Stimulated activated memory B cell treated with anti-CD40 and anti-IgM and Interleukin-4, amounts not matched to agents 10 μg/mL and 1 μg/mL and 100 μg/mL, for 72 hours (primary cell): ENCODE results near the gene DGKG.
A peak's percentile ranks its signal among the peaks of the same experiment; 100 is the strongest.

Experiments
- ATAC-seq: fragments of 150-1000 bp; cut with Tn5 transposase; 2 replicates; pipeline ENCODE4 v1.10.0; 2021
- H3K27ac Mint-ChIP-seq: one replicate; pipeline ENCODE4 v1.8.0; 2022; ENCODE audit warnings: mild to moderate bottlenecking, mixed read lengths
- H3K27me3 Mint-ChIP-seq: one replicate; pipeline ENCODE4 v1.8.0; 2022; ENCODE audit warnings: mixed read lengths
- H3K36me3 Mint-ChIP-seq: one replicate; pipeline ENCODE4 v1.8.0; 2022; ENCODE audit warnings: mixed read lengths
- H3K4me1 Mint-ChIP-seq: one replicate; pipeline ENCODE4 v1.8.0; 2022; ENCODE audit warnings: mixed read lengths
- H3K4me3 Mint-ChIP-seq: one replicate; pipeline ENCODE4 v1.8.0; 2022; ENCODE audit warnings: mild to moderate bottlenecking, moderate library complexity, mixed read lengths
- H3K9me3 Mint-ChIP-seq: one replicate; pipeline ENCODE4 v1.8.0; 2022; ENCODE audit warnings: mixed read lengths

The DGKG gene

GRCh38 chr3:186380622-186381380, 18.8 kb upstream of the DGKG start:
- no peak overlapping the region for H3K27ac Mint-ChIP-seq
- no peaks in the 10 kb centered on the region for H3K27me3 Mint-ChIP-seq
- H3K9me3 Mint-ChIP-seq = peaks cover 10% of the 10 kb centered on the region
- H3K4me3 Mint-ChIP-seq = no peak overlapping the region
- no peak for ATAC-seq
- peaks cover 8% of the 10 kb centered on the region for H3K36me3 Mint-ChIP-seq
- H3K4me1 Mint-ChIP-seq = peaks cover 31% of the 10 kb centered on the region

GRCh38 chr3:186375443-186375842, 13.4 kb upstream of the DGKG start:
- Mint-ChIP-seq H3K27ac (no peak overlapping the region), H3K27me3 (peaks cover 12% of the 10 kb centered on the region), H3K4me3 (no peak overlapping the region), H3K36me3 (peaks cover 8% of the 10 kb centered on the region), H3K9me3 (peaks cover 5% of the 10 kb centered on the region), H3K4me1 (no peaks in the 10 kb centered on the region)
- no peak for ATAC-seq

GRCh38 chr3:186374376-186374775, 12.3 kb upstream of the DGKG start:
- H3K27me3 Mint-ChIP-seq = peaks cover 12% of the 10 kb centered on the region
- H3K36me3 Mint-ChIP-seq = peaks cover 8% of the 10 kb centered on the region
- H3K4me3 Mint-ChIP-seq = no peak overlapping the region

GRCh38 chr3:186369217-186369616, 7.2 kb upstream of the DGKG start:
- Mint-ChIP-seq H3K9me3 (no peaks in the 10 kb centered on the region), H3K36me3 (no peaks in the 10 kb centered on the region), H3K4me3 (no peak overlapping the region), H3K27me3 (peaks cover 4% of the 10 kb centered on the region), H3K27ac (no peak overlapping the region), H3K4me1 (no peaks in the 10 kb centered on the region)
- ATAC-seq = no peak

More at GRCh38 chr3:186374376-186374775, 12.3 kb upstream of the DGKG start:
- ATAC-seq = no peak
- Mint-ChIP-seq H3K4me1 (no peaks in the 10 kb centered on the region), H3K27ac (no peak overlapping the region), H3K9me3 (peaks cover 5% of the 10 kb centered on the region)

GRCh38 chr3:186368717-186369116, 6.7 kb upstream of the DGKG start:
- Mint-ChIP-seq H3K4me3 (no peak overlapping the region), H3K36me3 (no peaks in the 10 kb centered on the region), H3K4me1 (peaks cover under 1% of the 10 kb centered on the region), H3K9me3 (no peaks in the 10 kb centered on the region), H3K27ac (no peak overlapping the region), H3K27me3 (no peaks in the 10 kb centered on the region)
- ATAC-seq = no peak

GRCh38 chr3:186368176-186368575, 6.1 kb upstream of the DGKG start:
- no peak for ATAC-seq
- Mint-ChIP-seq H3K36me3 (no peaks in the 10 kb centered on the region), H3K4me3 (no peak overlapping the region), H3K9me3 (no peaks in the 10 kb centered on the region), H3K4me1 (peaks cover 6% of the 10 kb centered on the region), H3K27me3 (no peaks in the 10 kb centered on the region), H3K27ac (no peak overlapping the region)

- no peaks in the 10 kb centered on the region for H3K9me3 Mint-ChIP-seq
- H3K4me1 Mint-ChIP-seq = peaks cover 7% of the 10 kb centered on the region
- ATAC-seq = no peak
- H3K4me3 Mint-ChIP-seq = no peak overlapping the region
- no peaks in the 10 kb centered on the region for H3K27me3 Mint-ChIP-seq
- no peaks in the 10 kb centered on the region for H3K36me3 Mint-ChIP-seq
- H3K27ac Mint-ChIP-seq = no peak overlapping the region
Measured at GRCh38 chr3:186367631-186368030, 5.6 kb upstream of the DGKG start.

GRCh38 chr3:186366206-186366605, 4.2 kb upstream of the DGKG start:
- no peaks in the 10 kb centered on the region for H3K27me3 Mint-ChIP-seq
- H3K4me1 Mint-ChIP-seq = peaks cover 18% of the 10 kb centered on the region
- H3K27ac Mint-ChIP-seq = no peak overlapping the region
- H3K4me3 Mint-ChIP-seq = no peak overlapping the region
- no peaks in the 10 kb centered on the region for H3K9me3 Mint-ChIP-seq
- no peak for ATAC-seq
- H3K36me3 Mint-ChIP-seq = no peaks in the 10 kb centered on the region

- Mint-ChIP-seq H3K27ac (no peak overlapping the region), H3K27me3 (no peaks in the 10 kb centered on the region), H3K4me1 (peaks cover 26% of the 10 kb centered on the region), H3K4me3 (no peak overlapping the region), H3K36me3 (no peaks in the 10 kb centered on the region), H3K9me3 (no peaks in the 10 kb centered on the region)
- no peak for ATAC-seq
Measured at GRCh38 chr3:186365202-186365974, 3.4 kb upstream of the DGKG start.

- no peaks in the 10 kb centered on the region for H3K27me3 Mint-ChIP-seq
- H3K9me3 Mint-ChIP-seq = no peaks in the 10 kb centered on the region
- H3K4me3 Mint-ChIP-seq = no peak overlapping the region
- H3K4me1 Mint-ChIP-seq = peaks cover 30% of the 10 kb centered on the region
- no peak for ATAC-seq
- peak overlapping the region; percentile 8 for H3K27ac Mint-ChIP-seq
- no peaks in the 10 kb centered on the region for H3K36me3 Mint-ChIP-seq
Measured at GRCh38 chr3:186362988-186363387, 954 bp upstream of the DGKG start.

- no peaks in the 10 kb centered on the region for H3K36me3 Mint-ChIP-seq
- ATAC-seq = no peak
- peak overlapping the region; percentile 70 for H3K27ac Mint-ChIP-seq
- H3K4me1 Mint-ChIP-seq = peaks cover 30% of the 10 kb centered on the region
- no peaks in the 10 kb centered on the region for H3K27me3 Mint-ChIP-seq
- H3K4me3 Mint-ChIP-seq = peak overlapping the region; percentile 83
- H3K9me3 Mint-ChIP-seq = no peaks in the 10 kb centered on the region
Measured at GRCh38 chr3:186362537-186362842, 456 bp upstream of the DGKG start.

GRCh38 chr3:186361246-186361761, 730 bp downstream of the DGKG start:
- peak overlapping the region; percentile 83 for H3K4me3 Mint-ChIP-seq
- H3K9me3 Mint-ChIP-seq = no peaks in the 10 kb centered on the region
- H3K27me3 Mint-ChIP-seq = no peaks in the 10 kb centered on the region
- peak; percentile 49 for ATAC-seq
- H3K36me3 Mint-ChIP-seq = no peaks in the 10 kb centered on the region
- H3K4me1 Mint-ChIP-seq = peaks cover 30% of the 10 kb centered on the region
- H3K27ac Mint-ChIP-seq = peak overlapping the region; percentile 70

GRCh38 chr3:186360779-186361178, 1.3 kb downstream of the DGKG start:
- no peak for ATAC-seq
- Mint-ChIP-seq H3K4me3 (peak overlapping the region; percentile 83), H3K27ac (peak overlapping the region; percentile 70), H3K27me3 (no peaks in the 10 kb centered on the region), H3K4me1 (peaks cover 30% of the 10 kb centered on the region), H3K9me3 (no peaks in the 10 kb centered on the region), H3K36me3 (no peaks in the 10 kb centered on the region)

GRCh38 chr3:186359078-186359477, 3.0 kb downstream of the DGKG start:
- Mint-ChIP-seq H3K4me3 (no peak overlapping the region), H3K9me3 (peaks cover 8% of the 10 kb centered on the region), H3K27ac (no peak overlapping the region), H3K4me1 (peaks cover 37% of the 10 kb centered on the region), H3K36me3 (no peaks in the 10 kb centered on the region), H3K27me3 (no peaks in the 10 kb centered on the region)
- ATAC-seq = no peak

GRCh38 chr3:186356152-186356551, 5.9 kb downstream of the DGKG start:
- ATAC-seq = no peak
- Mint-ChIP-seq H3K27me3 (no peaks in the 10 kb centered on the region), H3K4me1 (peaks cover 27% of the 10 kb centered on the region), H3K4me3 (no peak overlapping the region), H3K9me3 (peaks cover 8% of the 10 kb centered on the region), H3K36me3 (no peaks in the 10 kb centered on the region), H3K27ac (no peak overlapping the region)

GRCh38 chr3:186354100-186354499, 7.9 kb downstream of the DGKG start:
- ATAC-seq = no peak
- no peak overlapping the region for H3K27ac Mint-ChIP-seq
- H3K9me3 Mint-ChIP-seq = peaks cover 8% of the 10 kb centered on the region
- peaks cover 15% of the 10 kb centered on the region for H3K4me1 Mint-ChIP-seq
- no peaks in the 10 kb centered on the region for H3K36me3 Mint-ChIP-seq
- H3K4me3 Mint-ChIP-seq = no peak overlapping the region
- H3K27me3 Mint-ChIP-seq = no peaks in the 10 kb centered on the region
